K562 (cell line): ENCODE measurements around the gene PLPPR1. TPM values are rescaled to one million over a fixed set of nuclear protein-coding genes. Genes with fewer than 3 reads are reported as not detected.

Experiments used
- ATAC-seq: fragments of 200-7000 bp; cut with Tn5 transposase; 3 replicates; pipeline ENCODE4 v1.9.1; 2020; ENCODE audit warnings: moderate library complexity
- BruUV-seq: library from RNA; stranded (reverse); fragments of 400-500 nt; replicated peaks from 2 replicates; lab custom pipeline; 2021; lab: Mats Ljungman, UMichigan
- CTCF ChIA-PET: fragments of 300-600 bp; formaldehyde crosslinking; extraction: SDS; loops from one replicate; lab custom pipeline; 2021; ENCODE audit warnings: low intra/inter-chr PET ratio; lab: Yijun Ruan, JAX
- POLR2A ChIA-PET: fragments of 300-600, 350-650 bp; sonication (Branson Sonifier 250); formaldehyde crosslinking; extraction: SDS; loops from one replicate; lab custom pipeline; 2021; ENCODE audit warnings: antibody characterized with exemption, inconsistent platforms; lab: Yijun Ruan, JAX
- DNase-seq, 4 experiments: peaks; one replicate each; pipeline versions ENCODE4 v3.0.0 to v3.0.0-alpha.2; 2011 to 2018; ENCODE audit warnings: low spot score in 3 of 4, mixed read lengths in 3 of 4; ENCODE audit errors: extremely low read depth in 1 of 4
- FAIRE-seq: peaks from 2 replicates; lab custom pipeline; 2011; peaks lifted over from hg19 to GRCh38; lab: Jason Lieb, UNC
- H2AFZ ChIP-seq: 2 replicates; pipeline ENCODE4 v1.6.0; 2011; ENCODE audit warnings: low read depth, low read length, control low read depth, inconsistent platforms
- H3K27ac ChIP-seq: fragments of 200-600 bp; 3 replicates; pipeline ENCODE4 v1.8.0; 2011; ENCODE audit warnings: low read depth, mild to moderate bottlenecking, control low read depth, inconsistent platforms, low read length, moderate library complexity, mixed read lengths; ENCODE audit errors: extremely low read depth
- H3K27me3 ChIP-seq, 2 experiments: fragments of 300-600 bp in 1 of 2; 2 replicates in 1 of 2; 3 replicates in 1 of 2; pipeline versions ENCODE4 v1.6.0 to v1.8.0; 2011; ENCODE audit warnings: inconsistent platforms in 2 of 2, low read length in 2 of 2, mild to moderate bottlenecking in 1 of 2, mixed read lengths in 1 of 2, moderate library complexity in 1 of 2; ENCODE audit not compliant: control insufficient read depth in 2 of 2, insufficient read depth in 2 of 2
- H3K36me3 ChIP-seq: fragments of 300-600 bp; 3 replicates; pipeline ENCODE4 v1.8.0; 2011; ENCODE audit warnings: mild to moderate bottlenecking, low read length, inconsistent platforms; ENCODE audit not compliant: control insufficient read depth, insufficient read depth
- H3K4me1 ChIP-seq, 2 experiments: fragments of 200-600 bp in 1 of 2; replicated peaks in 1 of 2; 2 replicates in 1 of 2; 3 replicates in 1 of 2; pipeline versions ENCODE4 v1.5.1 to v1.8.0; 2011; ENCODE audit warnings: inconsistent platforms in 2 of 2, low read length in 2 of 2, mild to moderate bottlenecking in 1 of 2, mixed read lengths in 1 of 2, moderate library complexity in 1 of 2; ENCODE audit not compliant: control insufficient read depth in 2 of 2, insufficient read depth in 2 of 2
- H3K4me2 ChIP-seq: 2 replicates; pipeline ENCODE4 v1.6.1; 2011; ENCODE audit warnings: low read length, control low read depth, inconsistent platforms, mixed read lengths; ENCODE audit not compliant: insufficient read depth
- H3K4me3 ChIP-seq: fragments of 200-600 bp; sonication (generic), shearing (Covaris generic); 2 replicates; pipeline ENCODE4 v1.5.1; 2016; ENCODE audit warnings: control low read depth, inconsistent platforms
- H3K79me2 ChIP-seq: fragments of 200-600 bp; 3 replicates; pipeline ENCODE4 v1.8.0; 2011; ENCODE audit warnings: low read length, inconsistent platforms; ENCODE audit not compliant: control insufficient read depth, insufficient read depth
- H3K9ac ChIP-seq, 2 experiments: 2 replicates each; pipeline versions ENCODE4 v1.6.0 to v1.6.1; 2011; ENCODE audit warnings: low read depth in 2 of 2, low read length in 2 of 2, control low read depth in 1 of 2, inconsistent platforms in 1 of 2, mild to moderate bottlenecking in 1 of 2, mixed read lengths in 1 of 2; ENCODE audit not compliant: insufficient read depth in 1 of 2
- H3K9me1 ChIP-seq: one replicate; pipeline ENCODE4 v1.6.0; 2011; ENCODE audit warnings: inconsistent platforms, mild to moderate bottlenecking, low read length, moderate library complexity; ENCODE audit not compliant: control insufficient read depth, insufficient read depth
- H3K9me3 ChIP-seq: replicated peaks from 2 replicates; pipeline ENCODE4 v1.5.1; 2011; ENCODE audit warnings: low read depth, low read length, inconsistent platforms; ENCODE audit not compliant: control insufficient read depth, insufficient read depth
- H4K20me1 ChIP-seq: replicated peaks from 2 replicates; pipeline ENCODE4 v1.6.1; 2011; ENCODE audit warnings: low read length, inconsistent platforms, mixed read lengths; ENCODE audit not compliant: control insufficient read depth, insufficient read depth
- FOXP1 ChIP-seq: sonication (generic); formaldehyde crosslinking; IDR thresholded peaks from 2 replicates; pipeline ENCODE4 v1.8.0; 2022; ENCODE audit warnings: mild to moderate bottlenecking, missing genetic modification reagents
- SAFB2 ChIP-seq: fragments of 200-400 bp; formaldehyde crosslinking; IDR thresholded peaks from 2 replicates; pipeline ENCODE4 v1.6.1; 2018; ENCODE audit warnings: borderline replicate concordance, low read length, low read depth, moderate library complexity; ENCODE audit not compliant: severe bottlenecking
- SIN3B ChIP-seq: fragments of 450-650 bp; IDR thresholded peaks from 2 replicates; pipeline ENCODE4 v1.6.1; 2017; ENCODE audit warnings: low read depth, mild to moderate bottlenecking, moderate library complexity
- SMAD2 ChIP-seq: fragments of 150-350 bp; IDR thresholded peaks from 2 replicates; pipeline ENCODE4 v1.6.1; 2014; ENCODE audit warnings: low read depth, mild to moderate bottlenecking, low read length
- ZKSCAN3 ChIP-seq: fragments of 250-450 bp; sonication (Bioruptor Pico); IDR thresholded peaks from 2 replicates; pipeline ENCODE4 v1.4.0; 2020
- ZNF146 ChIP-seq: IDR thresholded peaks from one replicate; pipeline ENCODE4 v1.6.1; 2018; ENCODE audit warnings: missing compliant biosample characterization; ENCODE audit not compliant: unreplicated experiment
- ZNF224 ChIP-seq: sonication (generic); formaldehyde crosslinking; IDR thresholded peaks from 2 replicates; pipeline ENCODE4 v1.8.0; 2022; ENCODE audit warnings: mild to moderate bottlenecking, missing genetic modification reagents
- ZNF316 ChIP-seq: fragments of 450-650 bp; IDR thresholded peaks from 2 replicates; pipeline ENCODE4 v1.6.1; 2016
- ZNF830 ChIP-seq: fragments of 250-450 bp; sonication (Bioruptor Pico); IDR thresholded peaks from 2 replicates; pipeline ENCODE4 v1.5.0; 2021; ENCODE audit warnings: mild to moderate bottlenecking
- WGBS: fragments of 100-300 bp; shearing (Covaris generic); methylation state at CpG from one replicate; pipeline ENCODE4 v1.1.6; 2016; ENCODE audit warnings: low coverage, mixed read lengths; ENCODE audit not compliant: insufficient coverage; ENCODE audit errors: missing lambda C conversion rate; 5-methylcytosine and 5-hydroxymethylcytosine counted together
- in situ Hi-C: fragments of 300-500 bp; cut with MboI; formaldehyde crosslinking; loops from 4 replicates; pipeline ENCODE4 v1.15.0; 2018; ENCODE audit warnings: inconsistent platforms, mixed read lengths
- intact Hi-C: fragments of 100-400 bp; cut with micrococcal nuclease; formaldehyde crosslinking; loops from 2 replicates; pipeline ENCODE4 v1.14.2; 2022
- polyA plus RNA-seq, 8 experiments: library from polyadenylated mRNA; depleted of rRNA in 4 of 8; stranded (reverse) in 5 of 8; unstranded in 3 of 8; fragments of >200 nt; fragmentation: Nextera tagmentation in 2 of 8; fragmentation: Illumina TruSeq in 1 of 8; extraction: Ambion mirVana in 2 of 8; extraction: Trizol in 1 of 8; gene quantifications; 2 replicates each; pipeline versions ENCODE4 v1.2.1 to v1.2.3, GENCODE V29; 2011 to 2014; ENCODE audit warnings: inconsistent platforms in 1 of 8, missing spikeins in 1 of 8
- total RNA-seq, 7 experiments: library from RNA; depleted of rRNA in 6 of 7; stranded (reverse); fragments of >200 nt in 6 of 7; fragmentation: Illumina TruSeq in 2 of 7; extraction: Trizol in 2 of 7; gene quantifications; 2 replicates each; pipeline versions ENCODE4 v1.2.1 to v1.2.3, GENCODE V29; 2011 to 2021; ENCODE audit warnings: low replicate concordance in 1 of 7
- TF ChIP-seq, protein P1 (sequence below): fragments of 250-450 bp; sonication (Bioruptor Pico); IDR thresholded peaks from 2 replicates; pipeline ENCODE4 v1.8.0; 2022; ENCODE audit warnings: inconsistent platforms
- TF ChIP-seq, protein P2 (sequence below): sonication (generic); IDR thresholded peaks from 2 replicates; pipeline ENCODE4 v1.6.1; 2016
- TF ChIP-seq, protein P3 (sequence below): IDR thresholded peaks from 2 replicates; pipeline ENCODE4 v1.6.1; 2016; ENCODE audit warnings: missing genetic modification characterization, missing compliant biosample characterization
- TF ChIP-seq, protein P4 (sequence below): fragments of 450-650 bp; IDR thresholded peaks from 2 replicates; pipeline ENCODE4 v1.6.1; 2014; ENCODE audit warnings: low read depth, mild to moderate bottlenecking, moderate library complexity, borderline replicate concordance
- TF ChIP-seq, protein P5 (sequence below): sonication (generic); formaldehyde crosslinking; IDR thresholded peaks from 2 replicates; pipeline ENCODE4 v1.8.0; 2022; ENCODE audit warnings: mild to moderate bottlenecking, missing genetic modification reagents

PLPPR1 gene
- total and polyA plus RNA-seq, 9 of the 15 experiments (the other 6 are each of a cell fraction or from before 2014, with no cell fraction given), result not detected

DNA sequence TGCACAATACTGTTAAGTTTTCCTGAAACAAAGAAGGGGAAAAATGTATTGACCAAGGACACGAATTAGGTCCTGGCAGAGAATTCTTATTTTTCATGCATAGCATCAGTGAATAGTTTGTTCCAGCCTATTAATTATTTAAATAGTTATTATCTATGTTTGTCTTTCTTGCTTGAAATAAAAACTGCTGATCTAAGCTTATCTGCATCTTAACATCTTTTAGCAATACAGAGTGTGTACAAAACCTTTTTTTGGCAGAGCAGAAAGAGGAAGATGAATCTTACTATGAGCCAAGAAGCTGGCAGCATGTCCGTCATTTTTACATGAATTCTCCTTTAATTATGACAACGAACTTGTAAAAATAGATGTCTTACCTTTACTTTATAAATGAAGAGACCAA, 23.3 kb upstream of the PLPPR1 start:
- FAIRE-seq (no peak), ATAC-seq (no peak), DNase-seq (no peak)
- POLR2A ChIA-PET, result no interaction called here
- Histone ChIP-seq H3K9ac (no peak overlapping the region), H3K4me1 (no peaks in the 10 kb centered on the region), H3K4me2 (no peak overlapping the region), H3K36me3 (no peaks in the 10 kb centered on the region), H3K9me1 (no peaks in the 10 kb centered on the region), H3K27me3 (no peaks in the 10 kb centered on the region), H3K27ac (no peak overlapping the region), H3K9me3 (no peaks in the 10 kb centered on the region), H4K20me1 (no peaks in the 10 kb centered on the region), H2AFZ (no peak overlapping the region), H3K4me3 (no peak overlapping the region), H3K79me2 (no peaks in the 10 kb centered on the region)
- in situ Hi-C loops (no loop called here), intact Hi-C loops (no loop called here)
- BruUV-seq, result no TSS peak
- CTCF ChIA-PET, result no interaction called here
- WGBS, result 0% methylated on average over 3 of the region's 3 CpGs
- no peak for TF ChIP-seq FOXP1 (CRISPR knock-in tag)
- TF ChIP-seq, protein P1, sequence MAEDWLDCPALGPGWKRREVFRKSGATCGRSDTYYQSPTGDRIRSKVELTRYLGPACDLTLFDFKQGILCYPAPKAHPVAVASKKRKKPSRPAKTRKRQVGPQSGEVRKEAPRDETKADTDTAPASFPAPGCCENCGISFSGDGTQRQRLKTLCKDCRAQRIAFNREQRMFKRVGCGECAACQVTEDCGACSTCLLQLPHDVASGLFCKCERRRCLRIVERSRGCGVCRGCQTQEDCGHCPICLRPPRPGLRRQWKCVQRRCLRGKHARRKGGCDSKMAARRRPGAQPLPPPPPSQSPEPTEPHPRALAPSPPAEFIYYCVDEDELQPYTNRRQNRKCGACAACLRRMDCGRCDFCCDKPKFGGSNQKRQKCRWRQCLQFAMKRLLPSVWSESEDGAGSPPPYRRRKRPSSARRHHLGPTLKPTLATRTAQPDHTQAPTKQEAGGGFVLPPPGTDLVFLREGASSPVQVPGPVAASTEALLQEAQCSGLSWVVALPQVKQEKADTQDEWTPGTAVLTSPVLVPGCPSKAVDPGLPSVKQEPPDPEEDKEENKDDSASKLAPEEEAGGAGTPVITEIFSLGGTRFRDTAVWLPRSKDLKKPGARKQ (CRISPR knock-in tag), result no peak
- TF ChIP-seq, protein P2, sequence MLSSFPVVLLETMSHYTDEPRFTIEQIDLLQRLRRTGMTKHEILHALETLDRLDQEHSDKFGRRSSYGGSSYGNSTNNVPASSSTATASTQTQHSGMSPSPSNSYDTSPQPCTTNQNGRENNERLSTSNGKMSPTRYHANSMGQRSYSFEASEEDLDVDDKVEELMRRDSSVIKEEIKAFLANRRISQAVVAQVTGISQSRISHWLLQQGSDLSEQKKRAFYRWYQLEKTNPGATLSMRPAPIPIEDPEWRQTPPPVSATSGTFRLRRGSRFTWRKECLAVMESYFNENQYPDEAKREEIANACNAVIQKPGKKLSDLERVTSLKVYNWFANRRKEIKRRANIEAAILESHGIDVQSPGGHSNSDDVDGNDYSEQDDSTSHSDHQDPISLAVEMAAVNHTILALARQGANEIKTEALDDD, result no peak
- TF ChIP-seq, protein P3, sequence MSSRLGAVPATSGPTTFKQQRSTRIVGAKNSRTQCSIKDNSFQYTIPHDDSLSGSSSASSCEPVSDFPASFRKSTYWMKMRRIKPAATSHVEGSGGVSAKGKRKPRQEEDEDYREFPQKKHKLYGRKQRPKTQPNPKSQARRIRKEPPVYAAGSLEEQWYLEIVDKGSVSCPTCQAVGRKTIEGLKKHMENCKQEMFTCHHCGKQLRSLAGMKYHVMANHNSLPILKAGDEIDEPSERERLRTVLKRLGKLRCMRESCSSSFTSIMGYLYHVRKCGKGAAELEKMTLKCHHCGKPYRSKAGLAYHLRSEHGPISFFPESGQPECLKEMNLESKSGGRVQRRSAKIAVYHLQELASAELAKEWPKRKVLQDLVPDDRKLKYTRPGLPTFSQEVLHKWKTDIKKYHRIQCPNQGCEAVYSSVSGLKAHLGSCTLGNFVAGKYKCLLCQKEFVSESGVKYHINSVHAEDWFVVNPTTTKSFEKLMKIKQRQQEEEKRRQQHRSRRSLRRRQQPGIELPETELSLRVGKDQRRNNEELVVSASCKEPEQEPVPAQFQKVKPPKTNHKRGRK (tag), result no peak
- TF ChIP-seq, protein P4, sequence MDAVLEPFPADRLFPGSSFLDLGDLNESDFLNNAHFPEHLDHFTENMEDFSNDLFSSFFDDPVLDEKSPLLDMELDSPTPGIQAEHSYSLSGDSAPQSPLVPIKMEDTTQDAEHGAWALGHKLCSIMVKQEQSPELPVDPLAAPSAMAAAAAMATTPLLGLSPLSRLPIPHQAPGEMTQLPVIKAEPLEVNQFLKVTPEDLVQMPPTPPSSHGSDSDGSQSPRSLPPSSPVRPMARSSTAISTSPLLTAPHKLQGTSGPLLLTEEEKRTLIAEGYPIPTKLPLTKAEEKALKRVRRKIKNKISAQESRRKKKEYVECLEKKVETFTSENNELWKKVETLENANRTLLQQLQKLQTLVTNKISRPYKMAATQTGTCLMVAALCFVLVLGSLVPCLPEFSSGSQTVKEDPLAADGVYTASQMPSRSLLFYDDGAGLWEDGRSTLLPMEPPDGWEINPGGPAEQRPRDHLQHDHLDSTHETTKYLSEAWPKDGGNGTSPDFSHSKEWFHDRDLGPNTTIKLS, result no peak
- TF ChIP-seq SMAD2, result no peak
- no peak for TF ChIP-seq ZNF830 (CRISPR knock-in tag)
- no peak for TF ChIP-seq ZKSCAN3 (CRISPR knock-in tag)
- no peak for TF ChIP-seq ZNF146
- peak; percentile 19; the same call in 1 of the 2 replicates for TF ChIP-seq ZNF316
- TF ChIP-seq ZNF224 (CRISPR knock-in tag), result no peak
- TF ChIP-seq, protein P5, sequence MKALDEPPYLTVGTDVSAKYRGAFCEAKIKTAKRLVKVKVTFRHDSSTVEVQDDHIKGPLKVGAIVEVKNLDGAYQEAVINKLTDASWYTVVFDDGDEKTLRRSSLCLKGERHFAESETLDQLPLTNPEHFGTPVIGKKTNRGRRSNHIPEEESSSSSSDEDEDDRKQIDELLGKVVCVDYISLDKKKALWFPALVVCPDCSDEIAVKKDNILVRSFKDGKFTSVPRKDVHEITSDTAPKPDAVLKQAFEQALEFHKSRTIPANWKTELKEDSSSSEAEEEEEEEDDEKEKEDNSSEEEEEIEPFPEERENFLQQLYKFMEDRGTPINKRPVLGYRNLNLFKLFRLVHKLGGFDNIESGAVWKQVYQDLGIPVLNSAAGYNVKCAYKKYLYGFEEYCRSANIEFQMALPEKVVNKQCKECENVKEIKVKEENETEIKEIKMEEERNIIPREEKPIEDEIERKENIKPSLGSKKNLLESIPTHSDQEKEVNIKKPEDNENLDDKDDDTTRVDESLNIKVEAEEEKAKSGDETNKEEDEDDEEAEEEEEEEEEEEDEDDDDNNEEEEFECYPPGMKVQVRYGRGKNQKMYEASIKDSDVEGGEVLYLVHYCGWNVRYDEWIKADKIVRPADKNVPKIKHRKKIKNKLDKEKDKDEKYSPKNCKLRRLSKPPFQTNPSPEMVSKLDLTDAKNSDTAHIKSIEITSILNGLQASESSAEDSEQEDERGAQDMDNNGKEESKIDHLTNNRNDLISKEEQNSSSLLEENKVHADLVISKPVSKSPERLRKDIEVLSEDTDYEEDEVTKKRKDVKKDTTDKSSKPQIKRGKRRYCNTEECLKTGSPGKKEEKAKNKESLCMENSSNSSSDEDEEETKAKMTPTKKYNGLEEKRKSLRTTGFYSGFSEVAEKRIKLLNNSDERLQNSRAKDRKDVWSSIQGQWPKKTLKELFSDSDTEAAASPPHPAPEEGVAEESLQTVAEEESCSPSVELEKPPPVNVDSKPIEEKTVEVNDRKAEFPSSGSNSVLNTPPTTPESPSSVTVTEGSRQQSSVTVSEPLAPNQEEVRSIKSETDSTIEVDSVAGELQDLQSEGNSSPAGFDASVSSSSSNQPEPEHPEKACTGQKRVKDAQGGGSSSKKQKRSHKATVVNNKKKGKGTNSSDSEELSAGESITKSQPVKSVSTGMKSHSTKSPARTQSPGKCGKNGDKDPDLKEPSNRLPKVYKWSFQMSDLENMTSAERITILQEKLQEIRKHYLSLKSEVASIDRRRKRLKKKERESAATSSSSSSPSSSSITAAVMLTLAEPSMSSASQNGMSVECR (CRISPR knock-in tag), result no peak
- no peak for TF ChIP-seq SAFB2
- TF ChIP-seq SIN3B, result no peak
